GM08714 (cell line): Measurements from ENCODE around the gene OR51D1.

Experiments used
- H3K4me3 ChIP-seq: fragments of 200-500 bp; sonication (Bioruptor generic); 2 replicates; pipeline ENCODE4 v1.5.1; 2014; ENCODE audit warnings: mild to moderate bottlenecking, low read length, inconsistent platforms
- ZNF274 ChIP-seq: IDR thresholded peaks from 2 replicates; pipeline ENCODE4 v1.6.1; 2012; ENCODE audit warnings: mild to moderate bottlenecking, low read depth, low read length

OR51D1 gene

GRCh38 chr11:4665424-4665823 lies 28.1 kb downstream of the OR51D1 start:
- H3K4me3 ChIP-seq = no peak overlapping the region
- TF ChIP-seq ZNF274 = no peak

- no peak for TF ChIP-seq ZNF274
- no peak overlapping the region for H3K4me3 ChIP-seq
Observed at GRCh38 chr11:4671741-4672140, 34.5 kb downstream of the OR51D1 start.

- TF ChIP-seq ZNF274 = no peak
- no peak overlapping the region for H3K4me3 ChIP-seq
Observed at GRCh38 chr11:4672470-4672869, 35.2 kb downstream of the OR51D1 start.

- no peak overlapping the region for H3K4me3 ChIP-seq
- no peak for TF ChIP-seq ZNF274
Observed at GRCh38 chr11:4673781-4674180, 36.5 kb downstream of the OR51D1 start.

- no peak overlapping the region for H3K4me3 ChIP-seq
- TF ChIP-seq ZNF274 = no peak
Observed at GRCh38 chr11:4677948-4678347, 40.7 kb downstream of the OR51D1 start.

GRCh38 chr11:4680341-4680740 lies 43.1 kb downstream of the OR51D1 start:
- no peak overlapping the region for H3K4me3 ChIP-seq
- TF ChIP-seq ZNF274 = no peak

GRCh38 chr11:4682623-4683419 lies 45.5 kb downstream of the OR51D1 start:
- TF ChIP-seq ZNF274 = no peak
- H3K4me3 ChIP-seq = no peak overlapping the region

- no peak for TF ChIP-seq ZNF274
- H3K4me3 ChIP-seq = no peak overlapping the region
Observed at GRCh38 chr11:4684631-4685285, 47.5 kb downstream of the OR51D1 start.
